ENCODE measurements around the gene STXBP3. TPM values are rescaled to one million over a fixed set of nuclear protein-coding genes. Genes with fewer than 3 reads are reported as not detected.
A peak's percentile ranks its signal among the peaks of the same experiment; 100 is the strongest.

The STXBP3 gene
- total and polyA plus RNA-seq, 9 of the 15 experiments (the other 6 are each of a cell fraction or from before 2014, with no cell fraction given) = 32.5 to 52.5 (median 39.2) TPM

GRCh38 chr1:108706643-108707042 lies 39.8 kb upstream of the STXBP3 start:
- Histone ChIP-seq H3K9ac (ENCODE audit: insufficient read depth in 1 of 2, low read depth in 2 of 2, low read length in 2 of 2) (no peak overlapping the region), H3K79me2 (ENCODE audit: control insufficient read depth, insufficient read depth, low read length) (no peaks in the 10 kb centered on the region), H4K20me1 (replicated peaks; ENCODE audit: control insufficient read depth, insufficient read depth, low read length) (no peaks in the 10 kb centered on the region), H3K36me3 (ENCODE audit: control insufficient read depth, insufficient read depth, low read length) (peaks cover 7% of the 10 kb centered on the region; the same call in 1 of the 3 replicates), H3K4me2 (ENCODE audit: insufficient read depth, low read length) (no peak overlapping the region), H3K27ac (ENCODE audit: extremely low read depth, low read depth, low read length) (no peak overlapping the region), H3K27me3 (ENCODE audit: control insufficient read depth in 2 of 2, insufficient read depth in 2 of 2, low read length in 2 of 2) (no peaks in the 10 kb centered on the region), H3K4me3 (no peak overlapping the region), H3K9me3 (replicated peaks; ENCODE audit: control insufficient read depth, insufficient read depth, low read depth, low read length) (no peaks in the 10 kb centered on the region), H2AFZ (ENCODE audit: low read depth, low read length) (no peak overlapping the region), H3K9me1 (ENCODE audit: control insufficient read depth, insufficient read depth, low read length) (no peaks in the 10 kb centered on the region), H3K4me1 (replicated peaks in 1 of 2; ENCODE audit: control insufficient read depth in 2 of 2, insufficient read depth in 2 of 2, low read length in 2 of 2) (peaks cover 2 to 9% of the 10 kb centered on the region in 2 experiments; a peak in 4 of 5 replicates)
- DNase-seq (ENCODE audit: extremely low read depth in 1 of 4, low spot score in 3 of 4) (peak in 1 of 4 experiments; percentile 36), FAIRE-seq (no peak), ATAC-seq (no peak)
- POLR2A ChIA-PET = interaction anchor here (6.5 kb wide), 1 partner anchor 14 kb away, joined by 97 read pairs; the partner anchor contains the start of gene PRPF38B
- 20% methylated on average over 3 of the region's 3 CpGs for WGBS (ENCODE audit: insufficient coverage, low coverage, missing lambda C conversion rate)
- in situ Hi-C loops (cut with MboI) = no loop called here
- intact Hi-C loops (cut with micrococcal nuclease) = loop anchor here (5.0 kb wide), 1 partner anchor 144 kb away; the partner anchor contains the start of gene EEIG2
- BruUV-seq (replicated peaks) = TSS peak; percentile 99
- TF ChIP-seq POLR2B (IDR thresholded peaks at IDR 0.05; ENCODE audit: low read depth, partially characterized antibody) (peak; percentile 23), FOXP1 (CRISPR knock-in tag; IDR thresholded peaks at IDR 0.05) (no peak), POLR2AphosphoS5 (IDR thresholded peaks at IDR 0.05; ENCODE audit: control insufficient read depth, insufficient read depth, low read depth, low read length) (peak; percentile 83), ZKSCAN1 (IDR thresholded peaks at IDR 0.05; ENCODE audit: low read depth, low read length) (no peak), ZC3H8 (IDR thresholded peaks at IDR 0.05) (peak; percentile 84; the same call in 1 of the 2 replicates), GTF2B (IDR thresholded peaks at IDR 0.05; ENCODE audit: extremely low read depth, insufficient read length) (peak; percentile 49), ZNF121 (CRISPR knock-in tag; conservative IDR thresholded peaks at IDR 0.05) (peak; percentile 87; the same call in 1 of the 2 replicates), ZNF316 (IDR thresholded peaks at IDR 0.05) (peak; percentile 29; the same call in 1 of the 2 replicates), ZC3H11A (IDR thresholded peaks at IDR 0.05; ENCODE audit: low read depth, low read length) (no peak), POLR2A (conservative IDR thresholded peaks at IDR 0.05) (peak; percentile 83), GTF2A2 (tag; IDR thresholded peaks at IDR 0.05) (0 out of 2 replicates have a peak, but pooled peaks have one; percentile 52), RBM25 (IDR thresholded peaks at IDR 0.05; ENCODE audit: low read depth, low read length, severe bottlenecking) (peak; percentile 46), RBFOX2 (IDR thresholded peaks at IDR 0.05; ENCODE audit: low read depth, low read length) (peak; percentile 43; the same call in 1 of the 2 replicates), BCLAF1 (IDR thresholded peaks at IDR 0.05; ENCODE audit: borderline replicate concordance in 1 of 2, control insufficient read depth in 1 of 2, low read depth in 2 of 2, low read length in 1 of 2) (0 out of 4 replicates have a peak, but pooled peaks of 1 of the 2 experiments have one; percentile 76), ARHGAP35 (IDR thresholded peaks at IDR 0.05; ENCODE audit: partially characterized antibody) (peak; percentile 18), PML (IDR thresholded peaks at IDR 0.05; ENCODE audit: low read length) (peak; percentile 66), SUPT5H (IDR thresholded peaks at IDR 0.05) (peak; percentile 72), ZBTB1 (CRISPR knock-in tag; IDR thresholded peaks at IDR 0.05; ENCODE audit: borderline replicate concordance, low read depth) (no peak)
- CTCF ChIA-PET (ENCODE audit: low intra/inter-chr PET ratio) = no interaction called here
